GM12878 (cell line): ENCODE results near the gene ZNF148. TPM values are rescaled to one million over a fixed set of nuclear protein-coding genes. Genes with fewer than 3 reads are reported as not detected.

ENCODE experiments used
- ATAC-seq: fragments of 200-7000 bp; cut with Tn5 transposase; 3 replicates; pipeline ENCODE4 v1.9.1; 2020; ENCODE audit warnings: mild to moderate bottlenecking, moderate library complexity
- BruUV-seq: library from RNA; stranded (reverse); fragments of 400-500 nt; replicated peaks from 2 replicates; lab custom pipeline; 2021; lab: Mats Ljungman, UMichigan
- CTCF ChIA-PET: fragments of 300-600 bp; sonication (Branson Sonifier 250); formaldehyde crosslinking; extraction: SDS; loops from one replicate; lab custom pipeline; 2021; ENCODE audit warnings: inconsistent platforms; lab: Yijun Ruan, JAX
- POLR2A ChIA-PET: fragments of 350-600 bp; formaldehyde crosslinking; extraction: SDS; loops from one replicate; lab custom pipeline; 2021; ENCODE audit warnings: inconsistent platforms; lab: Charles Lee
- RAD21 ChIA-PET: fragments of 300-600 bp; sonication (Branson Sonifier 250); formaldehyde crosslinking; loops from one replicate; lab custom pipeline; 2023; ENCODE audit warnings: antibody characterized with exemption; ENCODE audit not compliant: unreplicated experiment; lab: Charles Lee
- SMC1A ChIA-PET: fragments of 300-600 bp; sonication (Branson Sonifier 250); formaldehyde crosslinking; loops from one replicate; lab custom pipeline; 2023; ENCODE audit not compliant: unreplicated experiment, uncharacterized antibody; lab: Charles Lee
- DNase-seq: peaks from one replicate; pipeline ENCODE4 v3.0.0-alpha.2; 2011; ENCODE audit warnings: low read depth, low spot score
- FAIRE-seq: peaks from 3 replicates; lab custom pipeline; 2011; peaks lifted over from hg19 to GRCh38; lab: Jason Lieb, UNC
- H2AFZ ChIP-seq: 2 replicates; pipeline ENCODE4 v1.6.0; 2011; ENCODE audit warnings: low read depth, low read length, control low read depth; ENCODE audit not compliant: control insufficient read depth
- H3K27ac ChIP-seq: 2 replicates; pipeline ENCODE4 v1.5.1; 2011; ENCODE audit warnings: control low read depth; ENCODE audit not compliant: control insufficient read depth, insufficient read depth
- H3K27me3 ChIP-seq, 2 experiments: replicated peaks in 1 of 2; 2 replicates each; pipeline versions ENCODE4 v1.6.0 to v1.6.1; 2011; ENCODE audit warnings: low read length in 1 of 2; ENCODE audit not compliant: control insufficient read depth in 2 of 2, insufficient read depth in 2 of 2
- H3K36me3 ChIP-seq, 2 experiments: 2 replicates each; pipeline ENCODE4 v1.5.1; 2011; ENCODE audit warnings: low read length in 1 of 2; ENCODE audit not compliant: control insufficient read depth in 2 of 2, insufficient read depth in 2 of 2
- H3K4me1 ChIP-seq: 2 replicates; pipeline ENCODE4 v1.6.1; 2011; ENCODE audit warnings: mild to moderate bottlenecking, low read length, moderate library complexity, mixed read lengths; ENCODE audit not compliant: control insufficient read depth, insufficient read depth
- H3K4me2 ChIP-seq: 2 replicates; pipeline ENCODE4 v1.6.0; 2011; ENCODE audit warnings: control low read depth; ENCODE audit not compliant: control insufficient read depth, insufficient read depth
- H3K4me3 ChIP-seq: fragments of 200-600 bp; sonication (generic); 2 replicates; pipeline ENCODE4 v1.5.1; 2016
- H3K79me2 ChIP-seq: 2 replicates; pipeline ENCODE4 v1.6.0; 2011; ENCODE audit warnings: low read length; ENCODE audit not compliant: control insufficient read depth, insufficient read depth
- H3K9ac ChIP-seq: 2 replicates; pipeline ENCODE4 v1.8.0; 2011; ENCODE audit warnings: low read length, control low read depth, mixed read lengths; ENCODE audit not compliant: control insufficient read depth, insufficient read depth
- H3K9me3 ChIP-seq: replicated peaks from 3 replicates; pipeline ENCODE4 v1.5.1; 2011; ENCODE audit warnings: mild to moderate bottlenecking, low read length; ENCODE audit not compliant: control insufficient read depth, insufficient read depth
- H4K20me1 ChIP-seq: 2 replicates; pipeline ENCODE4 v1.6.0; 2011; ENCODE audit not compliant: control insufficient read depth, insufficient read depth
- CEBPB ChIP-seq, 2 experiments: fragments of 150-350 bp in 1 of 2; IDR thresholded peaks; 2 replicates each; pipeline ENCODE4 v1.6.1; 2012 to 2014; ENCODE audit warnings: low read depth in 2 of 2, low read length in 2 of 2, borderline replicate concordance in 1 of 2, inconsistent platforms in 1 of 2
- CREB1 ChIP-seq: IDR thresholded peaks from 2 replicates; pipeline ENCODE4 v1.6.1; 2012; ENCODE audit warnings: low read depth, mild to moderate bottlenecking, inconsistent platforms
- IKZF2 ChIP-seq, 2 experiments: fragments of 450-650 bp; IDR thresholded peaks; 2 replicates each; pipeline ENCODE4 v1.6.1; 2017; ENCODE audit warnings: mild to moderate bottlenecking in 2 of 2, moderate library complexity in 2 of 2
- MEF2A ChIP-seq: IDR thresholded peaks from 2 replicates; pipeline ENCODE4 v1.6.1; 2011; ENCODE audit warnings: low read depth, mild to moderate bottlenecking, low read length, moderate library complexity; ENCODE audit not compliant: insufficient read depth
- NFYB ChIP-seq: IDR thresholded peaks from 2 replicates; pipeline ENCODE4 v1.6.1; 2011; ENCODE audit warnings: low read depth, mild to moderate bottlenecking, low read length, improper control_type of control experiment, moderate library complexity; ENCODE audit not compliant: insufficient read depth
- POLR2AphosphoS2 ChIP-seq: IDR thresholded peaks from 2 replicates; pipeline ENCODE4 v1.6.1; 2011; ENCODE audit warnings: low read depth, mild to moderate bottlenecking, low read length, improper control_type of control experiment, moderate library complexity
- WGBS: methylation state at CpG from one replicate; pipeline ENCODE4 v1.1.6; 2016; ENCODE audit warnings: low lambda C conversion rate; ENCODE audit not compliant: insufficient replicate concordance, insufficient coverage; ENCODE audit errors: missing lambda C conversion rate; 5-methylcytosine and 5-hydroxymethylcytosine counted together
- in situ Hi-C: fragments of 300-500 bp; cut with MboI; formaldehyde crosslinking; loops from 9 replicates; pipeline ENCODE4 v1.14.3; 2018; ENCODE audit warnings: mixed read lengths
- intact Hi-C: fragments of 100-400 bp; cut with micrococcal nuclease; formaldehyde crosslinking; loops from one replicate; pipeline ENCODE4 v1.14.2; 2022; ENCODE audit not compliant: unreplicated experiment
- polyA plus RNA-seq, 11 experiments: library from polyadenylated mRNA; depleted of rRNA in 4 of 11; unstranded in 6 of 11; stranded (reverse) in 5 of 11; fragments of >200 nt; fragmentation: Nextera tagmentation in 4 of 11; fragmentation: Illumina TruSeq in 1 of 11; extraction: Ambion mirVana in 4 of 11; extraction: Trizol in 1 of 11; gene quantifications; 1 replicate in 1 of 11; 2 replicates in 10 of 11; pipeline versions ENCODE4 v1.2.1 to v1.2.3, GENCODE V29; 2011 to 2016; ENCODE audit warnings: inconsistent platforms in 2 of 11, missing spikeins in 2 of 11, low read depth in 1 of 11
- total RNA-seq, 4 experiments: library from RNA; depleted of rRNA in 3 of 4; stranded (reverse); fragments of >200 nt in 3 of 4; fragmentation: Illumina TruSeq in 1 of 4; extraction: Trizol in 1 of 4; gene quantifications; 2 replicates each; pipeline versions ENCODE4 v1.2.1 to v1.2.3, GENCODE V29; 2013 to 2021

Gene ZNF148
- total and polyA plus RNA-seq, 10 of the 15 experiments (the other 5 are each of a cell fraction or from before 2014, with no cell fraction given) = 8.6 to 40.4 (median 26.7) TPM

DNA sequence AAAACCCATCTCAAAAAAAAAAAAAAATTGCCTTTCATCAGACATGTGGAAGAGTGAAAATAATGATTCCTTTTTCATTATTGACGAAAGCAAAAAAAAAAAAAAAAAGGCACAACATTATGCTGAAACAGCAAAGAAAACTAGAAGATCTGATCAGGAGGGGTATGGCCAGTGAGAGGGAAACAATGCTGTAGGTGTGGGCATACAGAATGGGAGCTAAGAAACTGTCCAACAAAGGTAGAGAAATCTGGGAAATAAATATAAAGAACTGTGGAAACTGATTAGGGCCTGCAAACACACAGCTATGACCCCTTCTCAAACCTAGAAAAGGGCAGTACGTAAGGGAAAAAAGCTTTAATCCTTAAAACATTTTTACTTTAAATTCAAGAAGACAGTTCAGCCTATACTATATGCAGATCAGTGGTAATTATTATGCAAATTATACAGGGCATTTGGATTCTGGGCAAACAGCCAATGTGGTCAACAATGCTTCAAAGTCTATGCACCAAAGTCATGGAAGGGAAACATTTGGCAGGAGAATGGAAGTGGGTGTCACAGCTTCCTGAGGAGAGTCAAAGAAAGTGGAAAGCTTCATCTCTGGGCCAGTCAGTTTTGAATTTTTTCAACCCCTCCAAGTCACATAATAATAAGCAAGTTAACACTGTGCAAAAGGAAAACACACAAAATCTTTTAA is 94.3 kb downstream of the ZNF148 start:
- no peak for FAIRE-seq
- Histone ChIP-seq H3K9ac (no peak overlapping the region), H3K27me3 (no peaks in the 10 kb centered on the region), H3K9me3 (no peaks in the 10 kb centered on the region), H2AFZ (no peak overlapping the region), H3K4me3 (no peak overlapping the region), H3K79me2 (no peaks in the 10 kb centered on the region), H3K27ac (no peak overlapping the region), H3K4me1 (no peaks in the 10 kb centered on the region), H3K36me3 (peaks cover 0 to 6% of the 10 kb centered on the region in 2 experiments; a peak in 2 of 4 replicates), H4K20me1 (no peaks in the 10 kb centered on the region), H3K4me2 (no peak overlapping the region)
- ChIA-PET POLR2A (interaction anchor here (0.9 kb wide), 1 partner anchor 14 kb away, joined by 3 read pairs; no protein-coding TSS in a partner anchor), CTCF (interaction anchor here (0.8 to 1.6 kb wide), 5 partner anchors 8 to 160 kb away, joined by 3 to 5 read pairs (median 3); no protein-coding TSS in a partner anchor), SMC1A (interaction anchor here (0.6 to 1.8 kb wide), 6 partner anchors 12 to 259 kb away, joined by 3 to 12 read pairs (median 4); no protein-coding TSS in a partner anchor), RAD21 (no interaction called here)
- intact Hi-C loops = loop anchor here (10.0 kb wide), 1 partner anchor 154 kb away; no protein-coding TSS in a partner anchor
- BruUV-seq = no TSS peak
- ATAC-seq = no peak
- in situ Hi-C loops = no loop called here
- WGBS = 80% methylated on average over 2 of the region's 2 CpGs
- TF ChIP-seq CEBPB (IDR thresholded peaks at IDR 0.05; ENCODE audit: borderline replicate concordance in 1 of 2, low read depth in 2 of 2, low read length in 2 of 2) (no peak), MEF2A (no peak)
- no peak for DNase-seq

DNA sequence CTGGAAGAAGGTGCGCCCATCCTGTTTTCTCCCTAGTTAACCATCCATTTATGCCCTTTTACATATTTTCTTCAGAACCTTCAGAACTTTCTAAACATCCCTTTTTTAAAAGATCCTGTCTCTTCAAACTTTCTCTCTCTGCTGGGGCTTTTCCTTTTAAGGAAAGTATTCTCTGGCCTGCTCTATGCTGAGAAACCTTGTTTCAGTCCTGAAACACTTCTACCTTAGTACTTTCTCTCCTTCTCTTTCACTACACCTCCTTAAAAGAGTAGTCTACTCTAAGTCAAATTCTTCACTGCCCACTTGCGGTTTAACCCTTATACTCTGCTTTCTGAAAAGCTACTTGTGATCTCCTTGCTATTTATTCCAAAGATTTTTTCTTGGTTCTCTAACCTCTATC is 97.0 kb downstream of the ZNF148 start:
- H3K79me2 ChIP-seq = no peaks in the 10 kb centered on the region; the same call in 1 of the 2 replicates
- 100% methylated on average over 2 of the region's 2 CpGs for WGBS
- in situ Hi-C loops (no loop called here), intact Hi-C loops (no loop called here)
- FAIRE-seq (no peak), ATAC-seq (peak; percentile 58), DNase-seq (no peak)
- peak in 1 of 2 experiments; percentile 9; a peak in 1 of 4 replicates for TF ChIP-seq IKZF2 (IDR thresholded peaks at IDR 0.05)
- no peak for TF ChIP-seq CREB1
- no peak for TF ChIP-seq POLR2AphosphoS2
- no peak for TF ChIP-seq NFYB
- H3K4me2 ChIP-seq = no peak overlapping the region
- ChIA-PET RAD21 (no interaction called here), CTCF (interaction anchor here (1.2 kb wide), 1 partner anchor 158 kb away, joined by 3 read pairs; no protein-coding TSS in a partner anchor), SMC1A (interaction anchor here (1.0 to 1.6 kb wide), 2 partner anchors 15 to 18 kb away, joined by 3 to 7 read pairs; no protein-coding TSS in a partner anchor), POLR2A (interaction anchor here (1.5 kb wide), 1 partner anchor 15 kb away, joined by 4 read pairs; no protein-coding TSS in a partner anchor)
- no peaks in the 10 kb centered on the region for H3K27me3 ChIP-seq
- no peak overlapping the region for H3K4me3 ChIP-seq
- no TSS peak for BruUV-seq
- H3K9me3 ChIP-seq = no peaks in the 10 kb centered on the region
- H3K27ac ChIP-seq = no peak overlapping the region
- no peak overlapping the region for H3K9ac ChIP-seq
- peaks cover 0 to 9% of the 10 kb centered on the region in 2 experiments; a peak in 2 of 4 replicates for H3K36me3 ChIP-seq
- H4K20me1 ChIP-seq = no peaks in the 10 kb centered on the region
- H2AFZ ChIP-seq = no peak overlapping the region
- H3K4me1 ChIP-seq = no peaks in the 10 kb centered on the region
